HG02973 (cell line): ENCODE results near the gene KIF5A.
A peak's percentile ranks its signal among the peaks of the same experiment; 100 is the strongest.

Experiments
- ATAC-seq: cut with Tn5 transposase; IDR thresholded peaks from one replicate; pipeline ENCODE4 v1.9.1; 2021; ENCODE audit warnings: moderate library complexity; ENCODE audit not compliant: unreplicated experiment

KIF5A gene

DNA sequence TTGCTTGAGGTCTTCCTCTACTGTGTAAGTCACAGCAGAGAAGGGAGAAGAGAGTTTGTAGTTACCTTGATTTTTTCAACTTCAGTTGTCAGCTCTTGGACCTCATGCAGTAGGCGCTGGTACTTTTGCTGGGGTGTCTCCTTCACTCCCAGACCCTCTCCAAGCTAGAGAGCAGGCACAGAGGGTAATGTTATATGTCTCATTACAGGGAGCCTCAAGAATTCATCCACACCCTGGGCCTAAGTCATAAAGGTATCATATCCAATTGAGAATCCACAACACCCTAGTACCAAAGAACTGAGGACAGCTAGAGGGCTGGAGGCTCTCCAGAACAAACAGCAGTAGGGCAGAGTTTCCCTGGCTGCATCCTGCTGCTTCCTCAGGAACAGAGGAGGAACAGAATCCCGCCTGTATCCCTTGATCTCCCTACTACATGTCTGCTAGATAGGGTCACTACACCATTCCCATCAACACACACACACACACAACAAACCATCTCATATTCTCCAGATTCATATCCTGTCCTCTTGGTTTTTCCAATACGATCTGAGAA lies 14.8 kb upstream of the KIF5A start:
- no peak for ATAC-seq

DNA sequence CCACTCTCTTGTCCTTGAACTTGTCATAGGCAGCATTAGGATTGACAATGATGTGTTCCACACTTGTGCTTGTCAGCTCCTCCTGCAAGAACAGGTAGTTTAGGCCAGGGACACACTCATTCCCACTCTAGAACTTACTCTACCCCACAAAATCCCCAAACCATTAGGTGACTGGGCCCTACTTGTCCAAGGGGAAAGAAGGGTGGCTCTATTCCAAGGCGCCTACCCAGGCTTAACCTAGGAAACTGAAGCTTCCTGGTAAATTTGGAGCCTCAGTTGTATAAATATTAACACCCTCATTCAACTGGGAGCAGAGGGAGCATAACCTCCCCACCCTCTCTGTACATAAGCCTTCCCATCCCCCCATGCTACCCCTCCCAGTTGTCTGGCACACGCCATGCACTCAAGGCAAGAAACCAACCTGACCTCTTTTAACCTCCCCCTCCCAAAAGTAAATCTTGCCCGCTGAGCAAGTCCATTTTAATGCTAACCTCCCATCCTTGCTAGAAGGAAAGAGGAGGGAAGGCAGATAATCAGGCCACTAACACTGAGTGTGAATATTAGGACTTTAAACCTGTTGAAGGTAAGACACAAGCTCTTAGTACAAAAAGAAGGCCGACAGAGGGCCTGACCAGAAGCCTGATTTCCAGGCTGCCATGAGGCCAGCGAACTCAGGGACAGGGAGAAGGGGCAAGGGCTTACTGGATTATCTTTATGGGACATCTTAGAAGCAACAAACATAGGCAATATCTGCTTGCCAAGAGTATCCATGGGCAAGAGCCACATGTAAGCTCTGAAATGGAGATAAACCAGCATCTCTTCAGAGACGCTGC lies 13.9 kb upstream of the KIF5A start:
- ATAC-seq: no peak

DNA sequence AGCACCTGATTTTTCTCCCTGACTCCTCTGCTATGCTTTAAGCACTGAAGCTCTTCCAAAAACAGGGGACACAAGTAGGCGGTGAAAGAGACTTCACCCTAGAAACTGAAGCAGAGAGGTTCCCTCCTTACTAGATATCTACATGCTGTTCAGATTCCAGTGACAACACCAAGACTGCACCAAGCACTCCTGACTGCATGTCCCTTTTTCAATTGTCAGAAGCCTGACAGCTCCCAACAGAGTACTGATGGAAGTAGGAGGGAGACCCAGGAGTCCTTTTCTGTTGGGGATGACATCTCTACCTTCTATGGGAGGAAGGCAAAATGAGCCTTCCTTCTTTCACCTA lies 13.3 kb upstream of the KIF5A start:
- no peak for ATAC-seq

DNA sequence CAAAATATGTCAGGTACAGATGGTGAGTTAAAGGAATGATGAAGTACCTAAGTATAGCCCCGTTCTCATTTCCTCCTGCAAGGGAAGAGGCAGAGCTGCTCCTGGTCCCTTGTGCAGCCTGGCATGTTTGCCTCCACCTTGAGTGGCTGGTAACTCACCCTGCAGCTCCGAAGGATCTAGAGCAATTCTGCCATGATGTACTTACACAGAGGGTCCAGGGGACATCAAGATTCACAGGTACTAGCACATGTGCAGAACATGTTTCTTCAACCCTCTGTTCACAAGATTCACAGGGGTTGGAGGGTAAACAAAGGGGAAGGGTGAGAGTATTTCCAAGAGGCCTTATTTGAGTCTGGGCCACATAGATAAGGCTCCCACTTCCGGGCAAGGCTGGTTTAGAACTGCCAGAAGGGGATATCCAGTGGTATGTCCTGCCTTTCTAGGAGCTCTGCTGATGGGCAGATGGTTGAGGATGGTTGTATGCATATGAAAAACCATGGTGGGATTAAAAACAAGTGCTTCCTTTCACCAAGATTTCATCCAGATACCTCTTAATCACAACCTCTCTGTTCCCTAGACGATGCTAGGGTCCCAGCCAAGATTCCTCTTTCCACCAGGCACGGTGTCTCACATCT lies 10.6 kb upstream of the KIF5A start:
- no peak for ATAC-seq

DNA sequence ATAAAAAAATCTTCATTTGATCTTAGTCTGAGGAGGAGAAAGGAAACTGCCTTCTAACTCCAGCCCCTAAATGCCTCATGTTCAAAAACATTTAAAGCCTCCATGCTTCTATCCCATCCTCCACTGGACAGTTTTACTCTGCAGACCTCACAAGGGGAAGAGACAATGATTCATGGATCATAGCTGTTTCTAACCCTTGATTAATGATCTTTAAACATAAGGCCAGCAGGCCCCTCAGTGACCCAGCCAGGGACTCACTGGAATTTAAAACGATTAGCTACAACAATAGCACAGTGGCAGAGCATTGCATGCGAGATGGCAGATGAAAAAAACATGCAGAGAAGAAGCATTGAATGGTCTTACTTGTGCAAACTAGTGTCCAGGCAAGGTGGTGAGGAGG lies 8.8 kb upstream of the KIF5A start:
- no peak for ATAC-seq

DNA sequence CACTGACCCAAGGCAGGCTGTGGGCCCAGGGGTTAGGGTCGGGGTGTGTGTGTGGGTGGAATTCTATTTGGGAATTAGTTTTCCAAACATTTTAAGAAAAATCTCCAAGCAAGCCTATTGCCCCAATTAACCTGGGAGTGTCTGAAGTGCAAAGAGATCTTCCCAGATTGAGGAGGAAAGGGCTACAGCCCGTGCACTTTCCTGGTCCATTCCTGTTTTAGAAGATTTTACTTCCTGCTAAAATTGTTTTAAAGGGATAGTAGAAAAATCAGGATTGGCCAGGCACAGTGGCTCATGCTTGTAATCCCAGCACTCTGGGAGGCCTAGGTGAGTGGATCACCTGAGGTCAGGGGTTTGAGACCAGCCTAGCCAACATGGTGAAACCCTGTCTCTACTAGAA lies 8.1 kb upstream of the KIF5A start:
- ATAC-seq: no peak

DNA sequence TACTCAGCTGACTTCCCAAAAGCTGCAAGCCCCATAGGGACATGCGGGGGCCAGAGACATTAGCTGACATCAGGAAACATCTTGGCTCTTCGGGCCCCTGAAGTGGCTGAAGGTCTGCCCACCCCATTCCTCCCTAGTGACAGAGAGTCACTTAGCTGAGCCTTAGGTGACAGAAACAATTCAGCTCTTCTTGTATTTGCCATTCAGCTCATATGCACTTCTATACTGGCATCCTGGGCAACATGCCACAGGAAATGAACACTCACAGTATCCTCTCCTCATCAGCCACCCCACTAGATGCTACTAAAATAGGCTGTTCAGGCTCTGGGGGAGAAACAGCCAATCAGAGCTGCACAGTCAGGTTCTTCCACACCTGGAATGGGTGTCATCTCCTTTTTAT lies 6.3 kb upstream of the KIF5A start:
- no peak for ATAC-seq

DNA sequence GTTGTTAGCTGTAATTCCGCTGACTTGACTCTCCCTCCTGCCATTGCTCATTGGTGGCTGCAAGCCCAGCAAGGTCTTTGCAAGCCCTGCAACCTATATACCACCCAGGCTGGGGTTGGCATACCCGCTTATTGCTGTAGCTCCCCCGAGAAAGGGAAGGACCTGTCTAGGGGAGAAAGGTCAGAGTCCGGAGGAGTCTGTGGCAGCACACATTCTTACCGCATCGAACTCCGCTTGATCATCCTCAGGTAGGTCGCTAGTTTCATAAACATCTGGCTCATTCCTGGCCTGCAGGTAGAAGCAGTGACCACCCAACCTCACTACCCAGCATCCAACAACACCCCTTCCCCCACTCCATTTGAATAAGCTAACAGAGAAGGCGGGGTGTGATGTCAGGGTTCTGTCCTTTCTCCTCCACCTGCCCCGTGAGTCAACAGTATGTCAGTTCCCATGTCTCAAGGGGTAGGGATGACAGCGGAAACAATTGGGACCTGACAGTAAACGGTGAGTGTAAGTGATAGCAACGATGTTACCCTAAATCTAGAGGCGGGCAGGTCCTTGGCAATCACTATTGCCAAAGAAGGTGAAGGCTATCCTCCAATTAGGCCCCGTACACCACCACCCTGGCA lies 3.9 kb upstream of the KIF5A start:
- ATAC-seq: no peak

DNA sequence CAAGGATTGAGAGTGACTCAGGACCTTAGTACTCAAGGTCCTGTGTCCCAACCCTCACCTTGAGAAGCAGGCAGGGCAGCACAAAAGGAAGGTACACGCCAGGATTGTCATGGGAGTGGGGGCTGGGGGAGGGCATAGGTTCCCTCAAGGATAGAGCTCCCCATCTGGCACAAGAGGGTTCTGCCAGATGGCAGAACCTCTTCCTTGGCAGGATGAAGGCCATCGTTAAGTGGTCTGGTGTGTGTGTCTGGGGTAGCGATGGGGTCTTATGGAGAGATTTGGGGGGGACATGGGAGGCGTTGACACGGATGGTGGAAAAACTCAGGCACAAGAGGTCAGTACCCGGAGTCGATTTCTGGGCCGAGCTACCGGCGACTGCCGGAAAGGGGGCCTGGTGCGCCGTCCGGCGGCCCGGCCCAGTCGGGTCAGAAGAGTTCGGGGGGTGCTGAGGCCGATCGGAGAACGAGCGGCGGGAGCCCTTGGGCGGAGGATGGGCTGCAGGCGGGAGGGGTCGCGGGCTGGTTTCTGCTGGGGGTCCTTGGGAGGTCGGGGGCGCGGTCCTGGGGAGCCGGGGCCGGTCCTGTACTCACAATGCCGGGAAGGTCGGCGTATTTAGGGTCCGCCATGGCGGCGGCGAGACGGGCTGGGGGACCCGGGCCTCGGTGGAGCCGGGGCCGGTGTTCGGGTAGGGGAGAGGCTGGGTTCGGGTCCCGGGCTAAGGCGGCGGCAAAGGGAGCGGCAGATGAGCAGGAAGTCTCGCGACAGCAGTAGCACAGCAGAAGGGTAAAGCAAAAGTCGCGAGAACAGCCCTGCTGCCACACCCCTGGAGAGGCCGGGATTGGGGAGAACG lies 3.2 kb upstream of the KIF5A start, which contains the start of gene DCTN2:
Gene DCTN2 (minus strand): TSS at position 755 of the 850 bp plus-strand sequence. CDS start 129 bp downstream, at position 626.
- ATAC-seq: peak; percentile 98

DNA sequence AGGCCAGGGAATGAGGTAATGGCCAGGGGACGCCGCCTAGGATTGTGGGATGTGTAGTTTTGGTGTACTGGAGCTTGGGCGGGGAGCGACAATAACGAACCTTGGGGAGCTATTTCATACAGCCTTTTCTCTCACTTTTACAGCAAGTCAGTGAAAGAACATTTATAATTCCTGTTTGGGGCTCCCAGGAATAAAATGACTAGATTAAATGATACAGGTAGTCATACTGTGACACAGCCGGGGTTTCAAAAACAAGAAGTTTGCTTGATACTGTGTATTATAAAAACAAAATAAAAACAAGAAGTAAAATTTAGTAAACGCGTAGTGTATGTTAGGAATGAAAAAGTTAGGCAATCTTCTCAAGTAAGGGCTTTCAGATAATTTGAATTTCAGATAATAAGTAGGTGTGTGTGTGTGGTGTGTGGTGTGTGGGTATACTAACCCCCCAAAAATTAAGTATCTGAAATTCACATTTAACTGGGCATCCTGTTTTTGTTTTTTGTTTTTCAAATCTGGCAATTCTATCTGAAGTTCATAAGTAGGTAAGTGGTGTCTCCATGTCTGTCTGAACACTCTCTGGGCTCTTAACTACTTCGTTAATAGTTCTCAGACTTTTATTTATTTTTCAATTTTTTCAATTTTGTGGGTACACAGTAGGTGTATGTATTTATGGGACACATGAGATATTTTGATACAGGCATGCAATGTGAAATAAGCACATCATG lies 2.4 kb upstream of the KIF5A start:
- ATAC-seq: no peak

DNA sequence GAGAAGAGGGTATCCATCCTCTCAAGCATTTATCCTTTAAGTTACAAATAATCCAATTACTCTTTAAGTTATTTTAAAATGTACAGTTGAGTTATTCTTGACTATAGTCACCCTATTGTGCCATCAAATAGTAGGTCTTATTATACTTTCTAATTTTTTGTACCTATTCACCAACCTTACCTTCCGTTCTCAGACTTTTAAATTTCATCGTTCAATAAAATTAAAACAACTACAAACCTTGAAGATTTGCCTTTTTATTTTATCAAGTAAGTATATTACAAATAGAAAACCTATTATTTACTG lies 1.9 kb upstream of the KIF5A start:
- ATAC-seq: no peak

DNA sequence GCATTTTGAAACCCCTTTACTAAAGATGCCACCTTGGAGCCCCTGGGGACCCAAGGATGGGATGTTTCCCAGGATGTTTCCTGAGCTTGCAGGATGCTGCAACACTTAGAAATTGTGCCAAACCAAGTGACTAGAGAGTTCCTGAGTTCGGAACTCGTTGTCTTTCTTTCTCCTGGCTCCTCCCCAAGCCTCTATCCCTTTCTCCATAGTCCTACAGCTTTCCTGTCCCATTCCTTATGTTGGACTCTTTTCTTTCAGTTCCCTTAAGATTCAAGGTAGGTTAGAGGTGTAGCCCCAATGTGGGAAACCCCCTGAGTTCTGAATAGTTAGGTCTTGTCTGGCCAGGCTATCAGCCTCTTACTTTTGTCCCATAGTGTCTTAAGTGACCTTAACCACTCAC lies 1.4 kb upstream of the KIF5A start:
- ATAC-seq: no peak

DNA sequence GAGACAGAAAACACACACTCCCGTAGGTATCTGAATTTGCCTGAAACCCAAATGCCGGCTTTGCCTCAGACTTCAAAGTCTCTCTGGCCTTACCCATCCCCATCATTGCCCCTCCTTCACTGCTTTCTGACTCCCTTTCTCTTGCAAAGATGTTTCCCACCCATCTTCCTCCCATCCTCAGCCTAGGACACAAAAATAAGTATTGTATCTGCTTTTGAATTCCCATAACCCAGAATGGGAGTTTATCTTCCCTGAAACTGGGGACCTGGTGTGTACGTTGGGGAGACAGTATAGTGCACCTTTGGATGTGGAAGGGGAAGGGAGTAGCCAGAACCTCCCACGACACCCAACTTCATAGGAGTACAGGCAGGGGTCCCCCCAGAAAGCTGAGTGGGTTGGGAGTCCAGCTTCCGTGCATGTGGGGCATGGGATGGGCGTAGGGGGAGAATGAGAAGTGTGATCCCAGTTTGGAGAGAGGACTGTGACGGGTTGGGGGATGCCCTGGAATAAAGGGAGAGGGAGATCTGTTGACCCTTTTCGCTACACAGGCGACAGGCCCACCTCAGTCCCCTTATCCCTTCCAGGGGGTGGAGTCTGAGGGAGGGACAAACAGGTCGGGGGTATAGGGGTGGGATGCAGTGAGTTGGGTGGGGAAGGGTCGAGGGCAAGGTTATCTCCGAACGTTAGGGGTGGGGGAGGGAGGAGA lies 488 bp upstream of the KIF5A start:
- no peak for ATAC-seq

DNA sequence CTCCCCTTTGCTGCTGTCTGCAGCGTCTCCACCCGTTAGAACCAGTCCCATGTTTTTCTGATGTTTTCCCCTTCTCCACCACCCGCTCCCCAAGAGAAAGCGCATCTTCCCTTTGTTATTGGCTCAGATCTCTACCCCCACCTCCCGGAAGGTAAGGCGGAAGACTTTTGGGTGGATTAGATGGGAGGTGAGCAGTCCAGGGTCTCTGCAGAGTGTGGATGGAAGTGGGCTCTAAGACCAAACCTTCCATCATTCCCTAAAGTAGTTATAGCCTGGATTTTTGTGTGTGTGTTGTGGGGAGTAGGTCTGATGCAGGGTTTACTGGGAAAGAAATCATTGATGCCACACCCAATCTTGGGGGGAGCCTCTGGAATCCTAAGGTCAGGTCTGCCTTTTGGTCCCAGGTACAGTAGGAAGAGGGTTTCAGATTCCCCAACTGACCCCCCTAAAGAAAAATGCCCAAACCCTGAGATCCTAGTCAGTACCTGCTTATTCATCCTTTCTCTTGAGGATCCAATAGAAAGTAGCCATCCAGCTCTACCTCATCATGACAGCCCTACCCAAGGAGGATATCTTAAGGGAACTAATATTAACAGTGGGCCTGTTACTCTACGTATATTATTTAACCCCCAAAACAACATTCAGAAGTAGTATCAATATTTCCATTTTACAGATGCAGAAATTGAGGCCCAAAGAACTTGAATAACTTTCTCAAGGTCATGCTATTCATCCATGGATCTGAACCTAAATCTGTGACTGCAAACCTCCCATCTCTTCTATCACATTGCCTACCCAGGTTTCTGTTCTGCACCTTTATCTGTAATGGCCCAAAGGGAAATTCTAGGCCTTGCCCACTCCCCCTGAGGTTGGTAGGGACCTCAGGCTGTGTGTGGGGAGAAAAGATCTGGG lies 1.1 kb downstream of the KIF5A start:
- no peak for ATAC-seq

DNA sequence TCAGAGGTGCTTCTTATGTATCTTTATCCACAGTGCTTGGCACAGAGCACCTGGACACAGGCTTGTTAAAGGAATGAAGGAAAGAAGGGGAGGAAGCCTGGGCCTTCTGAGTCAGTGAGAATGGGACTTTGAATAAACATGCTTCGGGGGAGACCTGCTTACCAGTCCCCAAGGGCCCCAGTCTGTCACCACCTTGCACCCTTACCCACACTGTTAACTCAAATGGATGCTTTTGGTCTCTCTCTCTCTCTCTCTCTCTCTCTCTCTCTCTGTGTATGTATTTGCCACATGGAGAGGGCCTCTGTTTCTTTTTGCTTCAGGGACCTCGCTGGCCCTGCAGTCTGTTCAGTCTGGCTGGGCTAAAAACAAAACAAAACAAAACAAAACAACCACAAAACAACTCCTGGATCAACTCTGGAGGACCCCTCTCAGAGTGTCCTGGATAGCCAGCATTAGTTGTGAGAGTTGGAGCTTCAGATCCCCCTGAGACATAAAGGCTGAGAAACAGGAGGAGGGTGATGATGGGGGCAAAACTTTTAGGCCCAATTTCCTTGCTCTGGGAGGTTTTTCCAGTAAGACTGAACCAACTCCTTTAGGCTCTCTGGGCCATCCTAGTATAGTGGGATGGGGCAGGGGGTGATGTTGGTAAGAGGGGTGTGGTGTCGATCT lies 1.9 kb downstream of the KIF5A start:
- ATAC-seq: no peak

DNA sequence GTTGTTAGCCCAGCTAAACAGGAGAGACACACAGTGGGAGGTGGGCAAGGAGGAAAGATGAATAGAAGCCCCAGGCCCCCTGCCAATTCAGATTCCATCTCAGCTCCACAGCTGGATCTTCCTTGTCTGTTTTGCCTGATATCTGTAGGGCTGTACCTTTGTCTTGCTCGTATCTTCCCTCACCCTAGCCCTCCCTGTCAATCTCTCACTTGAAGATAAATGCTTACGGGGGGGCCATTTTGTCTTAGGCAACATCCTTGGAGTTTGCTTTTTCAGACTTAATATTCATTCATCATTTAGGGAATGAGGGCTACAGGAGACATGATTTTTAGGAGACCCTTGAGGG lies 2.4 kb downstream of the KIF5A start:
- no peak for ATAC-seq

DNA sequence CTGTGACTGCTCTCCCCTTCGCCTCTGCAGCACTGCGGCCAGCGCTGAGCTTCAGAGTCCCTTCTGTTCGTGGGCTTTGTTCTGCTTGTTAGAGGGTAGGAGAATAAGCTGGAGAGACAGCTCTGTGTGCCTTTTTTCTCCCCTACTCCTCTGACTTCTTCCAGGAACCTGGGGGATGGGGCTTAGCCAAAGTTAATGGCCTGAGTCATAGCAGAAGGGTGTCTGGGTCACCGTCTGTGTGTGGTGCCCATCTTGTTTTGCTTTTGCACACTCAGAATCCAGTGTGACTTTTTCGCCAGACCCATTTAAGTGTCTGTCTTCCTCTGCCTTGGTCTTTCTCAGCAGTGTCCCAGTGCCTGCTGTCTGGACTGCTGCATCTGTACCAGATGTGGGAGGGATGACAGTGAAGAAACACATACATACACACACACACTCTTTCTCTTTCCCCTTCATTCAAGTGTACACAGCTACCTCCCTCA lies 3.0 kb downstream of the KIF5A start:
- ATAC-seq: no peak
